ENCODE measurements around the gene DLX4.

DLX4 gene, protein sequence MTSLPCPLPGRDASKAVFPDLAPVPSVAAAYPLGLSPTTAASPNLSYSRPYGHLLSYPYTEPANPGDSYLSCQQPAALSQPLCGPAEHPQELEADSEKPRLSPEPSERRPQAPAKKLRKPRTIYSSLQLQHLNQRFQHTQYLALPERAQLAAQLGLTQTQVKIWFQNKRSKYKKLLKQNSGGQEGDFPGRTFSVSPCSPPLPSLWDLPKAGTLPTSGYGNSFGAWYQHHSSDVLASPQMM

DNA sequence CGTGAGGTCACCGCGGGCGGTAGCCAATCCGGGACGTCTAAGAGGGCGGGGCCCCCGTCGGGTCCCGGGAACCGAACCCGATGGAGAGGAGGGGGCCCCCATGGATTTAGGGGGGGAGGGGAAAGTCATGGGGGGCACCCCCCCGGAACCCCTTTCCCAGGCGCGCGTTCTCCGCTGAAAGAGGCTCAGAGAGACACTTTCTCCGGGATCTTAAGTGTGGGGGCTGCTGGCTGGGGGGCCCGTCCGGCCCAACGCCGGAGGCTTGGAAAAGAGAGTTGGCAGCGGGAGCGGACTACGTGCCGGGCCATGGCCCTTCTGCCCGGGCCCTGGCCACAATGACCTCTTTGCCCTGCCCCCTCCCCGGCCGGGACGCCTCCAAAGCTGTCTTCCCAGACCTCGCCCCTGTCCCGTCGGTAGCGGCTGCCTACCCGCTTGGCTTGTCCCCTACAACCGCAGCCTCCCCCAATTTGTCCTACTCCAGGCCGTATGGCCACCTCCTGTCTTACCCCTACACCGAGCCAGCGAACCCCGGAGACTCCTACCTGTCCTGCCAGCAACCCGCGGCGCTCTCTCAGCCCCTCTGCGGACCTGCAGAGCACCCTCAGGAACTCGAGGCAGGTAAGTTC is at the start of gene DLX4:
Gene DLX4, plus strand, starts transcription at position 57 of the 626 bp plus-strand sequence. Its CDS starts 279 bp downstream, at position 336.
- DNase-seq: no peak

DNA sequence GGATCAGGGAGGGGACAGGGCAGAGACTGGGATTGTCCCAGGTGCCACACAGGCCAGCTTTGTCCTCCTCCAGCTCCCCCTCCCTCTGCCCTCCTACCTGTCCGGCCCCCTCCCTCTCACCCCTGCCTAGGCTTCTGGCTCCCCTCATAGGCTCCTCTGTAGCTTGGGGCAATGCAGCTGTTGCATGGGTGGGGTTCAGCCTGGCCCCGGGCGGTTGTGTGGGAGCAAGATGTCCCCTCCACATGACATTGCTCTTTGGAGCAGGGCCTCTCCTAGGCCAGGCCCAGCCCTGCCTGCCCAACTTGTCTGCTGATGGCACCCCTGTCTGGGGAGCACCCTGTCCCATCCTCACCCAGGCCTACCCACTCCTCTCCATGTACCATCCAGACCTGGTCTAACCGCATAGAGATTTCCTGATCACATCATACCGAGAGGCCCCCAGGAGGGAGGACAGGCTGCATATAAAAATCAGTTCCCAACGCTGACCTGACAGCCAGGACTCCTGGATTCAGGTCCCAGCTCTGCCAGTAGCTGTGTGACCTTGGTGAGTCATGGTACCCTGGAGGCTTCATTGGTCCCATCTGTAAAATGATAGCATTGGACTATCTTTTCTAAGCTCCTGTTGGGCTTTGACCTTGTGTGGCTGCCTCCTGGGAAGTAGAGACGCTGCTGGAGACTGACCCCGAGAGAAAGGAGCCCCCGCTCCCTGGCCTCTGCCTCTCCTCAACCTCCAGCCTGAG is 48.8 kb upstream of the DLX4 start:
- no peak for DNase-seq

DNA sequence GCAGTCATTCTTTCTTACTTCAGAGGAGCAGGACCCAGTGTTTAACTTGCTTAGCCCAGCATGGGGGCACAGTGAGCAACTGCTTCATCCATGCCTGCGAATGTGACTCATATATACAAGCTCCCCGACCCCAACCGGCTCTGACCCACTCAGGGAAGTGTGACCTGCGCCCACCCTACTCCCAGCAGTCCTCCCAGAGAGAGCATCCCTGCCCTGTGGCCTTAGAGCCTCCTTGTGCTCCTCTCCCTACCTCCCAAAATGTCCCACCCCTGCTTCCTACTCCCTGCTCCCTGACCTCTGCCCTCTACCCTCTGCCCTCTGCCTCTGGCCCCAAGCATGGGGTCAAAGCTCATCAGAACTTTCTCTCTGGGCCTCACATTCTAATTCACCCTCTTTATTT is 46.9 kb upstream of the DLX4 start:
- DNase-seq: no peak

DNA sequence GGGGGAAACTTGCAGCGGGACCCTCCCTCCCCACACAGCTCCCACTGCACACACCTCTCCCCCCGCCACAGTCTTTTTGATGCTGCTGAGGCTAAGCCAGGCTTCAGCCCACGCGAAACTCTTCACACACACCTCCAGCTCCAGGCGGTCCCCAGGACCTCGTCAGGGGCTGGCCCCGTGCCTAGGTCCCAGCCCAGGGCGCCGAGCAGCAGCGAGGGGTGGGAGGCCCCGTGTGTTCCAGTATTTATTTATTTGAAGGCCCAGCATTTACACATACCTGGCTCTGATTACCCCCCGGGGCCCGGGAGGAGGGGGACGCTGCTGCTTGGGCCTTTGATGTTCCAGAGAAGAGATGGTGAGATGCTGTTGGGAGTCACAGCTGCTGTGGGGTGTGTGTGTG is 44.9 kb upstream of the DLX4 start:
- DNase-seq: no peak

DNA sequence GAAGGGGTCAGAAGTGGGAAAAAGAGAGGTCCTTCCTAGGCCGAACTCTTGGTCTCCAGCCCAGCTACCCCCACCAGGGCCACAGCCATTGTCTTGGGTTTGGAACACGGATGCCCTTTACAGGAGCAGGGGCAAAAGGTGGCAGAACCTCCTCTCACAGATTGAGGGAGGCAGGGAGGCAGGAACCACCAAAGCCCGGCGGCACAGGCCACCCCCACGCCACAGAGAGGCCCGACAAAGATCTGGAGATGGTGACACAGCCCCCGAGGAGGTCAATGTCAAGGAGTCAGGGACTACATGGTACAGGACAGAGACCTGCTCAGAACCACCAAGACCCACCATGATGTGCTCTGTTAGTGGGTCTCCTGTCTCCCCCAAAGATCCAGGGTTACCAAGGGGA is 44.4 kb upstream of the DLX4 start:
- no peak for DNase-seq

DNA sequence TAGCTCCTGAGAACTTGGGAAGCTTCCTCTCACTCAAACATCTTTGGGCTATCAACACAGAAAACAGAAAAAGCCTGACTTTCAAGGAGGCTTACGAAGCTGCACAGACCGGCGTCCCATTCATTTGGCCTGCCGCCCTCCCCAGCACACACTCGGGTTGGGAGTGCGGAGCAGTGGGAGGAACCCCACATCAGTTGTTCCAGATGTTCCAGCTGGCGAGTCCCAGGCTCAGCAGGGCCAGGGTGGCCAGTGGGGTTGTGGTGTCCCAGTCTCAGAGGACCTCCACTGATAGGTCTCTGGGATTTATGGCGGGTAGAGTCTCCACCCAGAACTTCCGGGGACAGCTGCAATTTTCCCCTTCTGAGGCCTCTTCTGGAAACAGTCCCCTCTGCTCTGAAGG is 43.1 kb upstream of the DLX4 start:
- DNase-seq: no peak

DNA sequence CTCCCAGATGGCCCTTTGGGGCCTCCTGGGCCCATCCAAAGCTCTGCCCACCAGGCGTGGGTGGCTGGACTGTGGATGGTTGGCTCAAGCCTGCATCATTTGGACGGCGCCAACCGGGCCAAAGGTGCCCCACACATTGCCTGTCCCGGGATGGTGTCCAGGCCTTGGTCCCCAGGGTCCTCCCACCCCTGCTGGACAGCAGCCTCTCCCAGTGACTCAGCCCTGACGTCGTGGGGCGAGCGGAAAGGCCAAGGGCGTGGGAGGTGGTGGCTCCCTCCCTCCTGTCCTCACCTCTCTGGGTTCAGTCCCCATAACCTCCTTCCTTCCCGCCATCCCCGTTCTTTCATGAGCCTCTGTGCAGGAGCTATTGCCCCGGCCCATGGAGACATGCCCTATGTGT is 42.1 kb upstream of the DLX4 start:
- DNase-seq: no peak

DNA sequence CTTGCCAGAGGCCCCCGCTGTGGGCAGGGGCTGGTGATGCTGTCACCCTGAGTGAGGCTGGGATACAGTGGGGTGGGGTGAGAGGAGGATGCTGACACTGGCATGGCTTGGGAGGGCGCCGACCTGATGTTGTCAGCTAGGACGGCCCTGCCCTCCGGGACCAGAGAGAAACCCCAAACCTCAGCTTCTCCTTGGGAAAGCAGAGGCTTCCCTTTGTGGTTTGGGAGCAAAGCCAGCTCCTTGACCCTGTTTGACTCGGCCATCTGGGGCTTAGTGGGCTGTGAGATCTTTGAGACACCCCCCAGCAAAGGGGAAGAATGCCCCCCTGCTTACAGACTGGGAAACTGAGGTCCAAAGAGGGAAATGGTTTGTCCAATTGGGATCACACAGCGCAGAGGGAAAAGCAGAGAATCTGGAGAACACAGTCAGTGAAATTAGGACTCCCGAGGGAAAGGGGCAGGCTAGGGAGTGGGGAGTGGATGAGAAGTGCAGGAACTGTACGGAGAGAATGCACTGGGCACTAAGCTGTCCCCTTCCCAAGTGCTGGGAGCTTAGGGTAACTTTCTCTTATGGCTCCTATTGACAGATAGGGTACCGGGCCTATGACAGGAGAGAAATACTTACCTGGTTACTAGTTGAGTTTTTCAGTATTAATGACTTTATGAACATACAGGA is 40.7 kb upstream of the DLX4 start:
- DNase-seq: no peak

DNA sequence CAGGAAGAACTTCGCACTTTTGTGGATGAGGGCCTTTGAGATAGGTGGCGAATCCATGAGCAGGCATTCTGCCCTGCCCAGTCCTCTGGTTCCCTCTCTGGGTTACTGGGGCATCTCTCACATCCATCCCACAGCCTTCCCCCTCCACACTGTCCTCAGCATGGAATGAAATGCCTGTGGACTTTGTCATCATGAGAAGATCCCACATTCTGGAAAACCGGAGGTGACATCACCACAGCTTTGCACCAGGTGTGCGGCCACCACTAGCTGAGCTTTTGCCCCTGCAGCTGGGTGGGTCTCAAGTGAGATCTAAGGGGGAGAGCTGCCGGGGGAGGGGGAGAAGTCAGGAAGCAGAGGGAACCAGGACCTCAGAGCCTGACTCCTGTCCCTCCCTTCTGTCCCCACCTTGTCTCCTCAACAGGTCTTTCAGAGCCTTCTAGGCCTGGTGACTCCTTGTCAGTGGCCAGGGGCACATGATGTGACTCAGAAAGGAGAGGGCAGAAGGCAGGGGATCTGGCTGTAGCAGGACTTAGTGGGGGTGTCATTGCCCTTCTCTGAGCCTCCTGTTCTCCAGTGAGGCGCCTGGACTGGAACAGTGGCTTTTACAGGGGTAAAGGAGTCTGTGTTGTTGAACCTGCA is 40.0 kb upstream of the DLX4 start:
- DNase-seq: no peak

DNA sequence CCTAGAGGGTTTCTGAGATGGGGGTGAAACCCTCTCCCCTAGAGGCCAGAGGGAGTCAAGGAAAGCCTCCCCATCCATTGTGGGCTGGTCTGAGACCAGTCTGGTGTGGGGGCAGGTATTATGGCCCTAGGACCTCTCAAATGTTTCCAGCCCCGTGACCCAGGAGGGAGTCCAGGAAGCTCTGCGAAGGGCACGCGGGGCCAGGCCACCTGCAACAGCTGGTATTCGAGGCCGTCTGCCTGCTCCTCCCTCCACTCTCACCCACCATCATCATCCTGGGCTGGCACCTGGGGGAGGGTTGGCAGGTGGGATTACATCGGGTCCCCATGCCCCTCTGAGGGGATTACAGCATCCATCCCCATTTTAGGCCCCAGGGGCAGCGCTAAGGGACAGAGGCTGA is 38.1 kb upstream of the DLX4 start:
- DNase-seq: no peak

DNA sequence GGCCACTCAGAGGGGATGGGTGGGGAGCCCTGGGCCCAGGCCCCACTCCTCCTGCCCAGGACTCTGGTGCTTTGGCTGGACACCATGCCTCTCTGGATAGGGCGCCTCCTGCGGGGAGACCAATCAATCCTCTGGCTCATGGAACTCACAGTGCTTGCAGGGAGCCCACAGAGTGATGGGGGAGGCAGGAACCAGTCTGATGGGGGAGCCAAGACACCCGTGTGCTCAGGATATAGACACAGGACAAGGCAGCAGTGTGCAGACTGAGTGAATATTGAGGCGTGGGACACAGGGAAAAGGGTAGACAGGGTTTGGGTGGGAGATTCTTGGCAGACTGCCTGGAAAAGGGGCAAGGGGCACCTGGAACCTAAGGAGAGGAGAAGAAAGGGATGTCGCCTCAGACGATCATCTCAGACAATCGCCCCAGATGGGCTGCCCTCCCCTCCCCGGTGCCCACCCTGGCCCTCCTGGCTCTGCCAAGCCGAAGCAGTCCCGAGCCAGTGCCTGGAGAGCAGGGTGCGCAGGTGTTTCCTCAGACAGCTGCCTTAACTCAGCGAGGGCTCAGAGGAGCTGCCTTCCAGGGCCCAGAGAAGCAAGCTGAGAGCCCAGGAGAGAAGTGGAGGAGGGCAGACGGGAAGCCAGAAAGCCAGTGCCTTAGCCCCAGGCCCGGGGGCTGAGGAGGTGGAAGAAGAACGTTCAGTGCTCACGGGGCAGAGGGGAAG is 37.4 kb upstream of the DLX4 start:
- no peak for DNase-seq

DNA sequence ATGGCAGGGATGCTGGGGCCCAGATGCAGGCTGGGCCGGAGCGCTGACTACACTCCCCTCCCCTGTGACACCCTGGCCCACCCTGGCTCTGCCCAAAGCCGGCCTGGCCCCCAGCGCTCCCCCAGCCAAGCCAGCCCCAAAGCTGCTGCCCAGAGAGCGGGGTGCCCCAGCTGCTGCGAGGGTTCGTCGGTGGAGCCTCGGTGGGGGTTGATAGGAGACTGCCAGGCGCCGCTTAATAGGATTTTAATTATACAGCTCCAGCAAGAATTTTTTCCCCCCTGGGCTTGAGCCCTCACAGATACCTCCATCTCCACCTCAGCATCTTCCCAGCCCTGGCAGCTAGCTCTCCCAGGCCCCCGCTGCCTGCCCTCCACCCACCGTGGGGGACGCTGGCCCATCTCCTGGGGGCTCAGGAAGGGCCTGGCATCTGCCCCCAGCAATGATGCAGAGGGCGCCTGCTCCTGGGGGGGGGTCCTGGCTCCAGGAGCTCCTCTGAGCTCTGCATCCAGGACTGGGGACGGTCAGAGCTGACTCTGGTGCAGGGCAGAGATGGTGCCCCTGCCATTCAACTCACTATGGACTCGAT is 36.8 kb upstream of the DLX4 start:
- no peak for DNase-seq

DNA sequence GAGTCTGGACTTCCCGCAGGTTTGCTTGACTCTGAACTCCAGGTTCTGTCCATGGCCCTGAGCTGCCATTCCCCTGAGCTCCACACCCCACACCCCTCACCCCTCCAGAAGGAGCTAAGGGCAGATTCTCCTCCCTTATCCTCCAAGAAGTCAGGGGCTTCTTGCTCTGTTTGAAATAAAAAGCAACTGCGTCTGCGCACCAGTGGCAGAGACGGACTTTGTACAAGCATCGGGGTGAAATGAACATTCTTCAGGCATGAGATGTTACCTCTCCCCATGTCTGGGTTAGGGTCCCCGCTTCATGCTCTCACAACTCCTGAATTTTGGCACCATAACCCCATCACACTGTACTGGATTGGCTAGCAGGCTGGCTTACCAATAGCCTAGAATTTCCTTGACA is 36.1 kb upstream of the DLX4 start:
- no peak for DNase-seq

DNA sequence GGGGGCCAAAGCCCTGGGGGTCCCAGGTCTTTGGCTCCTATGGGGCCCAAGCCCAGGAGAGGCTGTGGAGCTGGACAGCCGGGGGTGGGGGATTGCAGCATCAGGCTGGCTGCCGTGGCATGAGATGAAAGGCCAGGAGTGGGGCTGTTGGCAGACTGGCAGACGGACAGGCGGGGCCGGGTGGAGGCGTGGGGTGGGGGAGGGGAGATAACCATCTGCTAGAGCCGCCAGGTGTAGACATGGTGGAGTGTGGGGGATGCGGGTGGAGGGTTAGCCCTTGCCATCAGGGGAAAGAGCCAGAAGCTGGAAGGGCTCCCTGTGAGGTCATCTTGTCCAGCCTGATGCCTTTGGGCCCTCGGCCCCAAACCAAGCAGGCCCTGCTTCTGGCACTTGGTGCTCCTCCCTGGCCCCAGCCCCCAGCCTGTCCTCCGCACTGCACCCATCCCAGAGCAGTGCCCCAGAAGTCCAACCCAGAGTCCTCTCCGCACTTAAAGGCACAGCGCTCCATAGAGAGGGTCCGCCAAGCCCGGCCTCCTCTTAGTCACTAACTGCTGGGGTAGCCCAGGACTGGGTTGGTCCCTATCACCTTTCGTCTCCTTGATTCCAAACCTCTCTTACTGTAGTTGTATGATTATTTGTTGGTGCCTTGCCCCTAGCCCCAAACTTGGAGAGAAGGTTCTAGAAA is 33.3 kb upstream of the DLX4 start:
- DNase-seq: no peak

DNA sequence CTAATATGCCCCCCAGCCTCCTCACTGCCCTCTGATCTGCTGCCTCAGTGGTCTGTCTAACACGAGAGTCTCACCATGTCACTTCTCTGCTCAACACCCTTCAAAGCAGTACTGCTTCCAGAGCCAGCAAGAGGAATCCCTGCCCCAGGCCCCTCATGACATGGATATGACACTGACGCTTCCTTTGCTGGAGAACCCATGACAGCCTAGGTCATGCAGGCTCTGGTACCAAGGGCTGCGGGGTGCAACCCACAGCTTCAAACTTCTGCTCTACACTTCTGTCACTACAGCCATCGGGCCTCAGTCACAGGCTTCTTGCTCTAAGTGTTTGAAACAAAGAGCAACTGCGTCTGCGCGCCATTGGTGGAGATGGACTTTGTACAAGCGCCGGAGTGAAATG is 32.6 kb upstream of the DLX4 start:
- no peak for DNase-seq

DNA sequence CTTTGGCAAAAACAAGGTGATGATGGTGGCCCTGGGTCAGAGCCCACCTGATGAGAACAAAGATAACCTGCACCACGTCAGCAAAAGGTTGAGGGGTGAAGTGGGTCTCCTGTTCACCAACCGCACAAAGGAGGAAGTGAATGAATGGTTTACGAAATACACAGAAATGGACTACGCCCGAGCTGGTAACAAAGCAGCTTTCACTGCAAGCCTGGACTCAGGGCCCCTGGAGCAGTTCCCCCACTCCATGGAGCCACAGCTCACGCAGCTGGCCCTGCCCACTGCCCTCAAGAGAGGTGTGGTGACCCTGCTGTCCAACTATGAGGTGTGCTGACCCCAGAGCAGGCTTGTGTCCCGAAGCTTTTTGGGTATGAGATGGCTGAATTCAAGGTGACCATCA is 29.7 kb upstream of the DLX4 start:
- DNase-seq: no peak

DNA sequence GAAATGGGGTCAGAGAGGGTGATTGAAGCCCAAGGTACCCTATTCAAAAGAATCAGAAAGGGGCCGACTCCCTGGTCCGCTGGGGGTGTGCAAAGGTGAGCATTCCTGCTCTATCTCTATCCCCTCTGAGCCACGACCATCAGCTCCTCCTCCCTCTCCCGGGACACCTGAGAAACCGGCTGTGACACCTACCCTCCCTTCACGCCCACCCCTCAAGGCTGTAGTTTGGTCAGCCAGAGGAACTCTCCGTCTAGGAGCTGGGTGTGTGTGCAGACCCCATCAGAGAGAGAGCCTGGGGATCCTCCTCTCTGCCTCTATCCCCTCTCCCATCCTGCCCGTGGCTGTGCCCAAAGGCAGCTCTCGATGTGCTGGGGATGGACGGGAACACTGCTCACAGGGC is 27.6 kb upstream of the DLX4 start:
- no peak for DNase-seq

DNA sequence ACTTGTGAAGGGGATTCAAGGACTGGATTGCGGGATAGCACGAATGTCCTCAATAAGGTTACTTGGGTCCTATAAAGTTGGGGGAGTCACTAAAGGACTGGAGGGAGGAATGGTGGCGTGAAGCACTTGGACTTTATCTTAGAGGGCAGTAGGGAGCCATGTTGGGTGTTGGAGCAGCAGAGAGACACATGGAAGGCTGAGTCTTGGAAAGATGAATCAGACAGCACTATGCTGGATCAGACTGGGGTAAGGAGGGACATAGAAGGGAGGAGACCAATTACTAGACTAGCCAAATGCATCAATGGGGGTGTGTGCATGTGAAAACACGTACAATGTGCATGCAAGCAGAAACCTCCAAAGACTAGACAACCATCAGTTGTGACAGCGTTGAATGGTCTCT is 26.0 kb upstream of the DLX4 start:
- no peak for DNase-seq

DNA sequence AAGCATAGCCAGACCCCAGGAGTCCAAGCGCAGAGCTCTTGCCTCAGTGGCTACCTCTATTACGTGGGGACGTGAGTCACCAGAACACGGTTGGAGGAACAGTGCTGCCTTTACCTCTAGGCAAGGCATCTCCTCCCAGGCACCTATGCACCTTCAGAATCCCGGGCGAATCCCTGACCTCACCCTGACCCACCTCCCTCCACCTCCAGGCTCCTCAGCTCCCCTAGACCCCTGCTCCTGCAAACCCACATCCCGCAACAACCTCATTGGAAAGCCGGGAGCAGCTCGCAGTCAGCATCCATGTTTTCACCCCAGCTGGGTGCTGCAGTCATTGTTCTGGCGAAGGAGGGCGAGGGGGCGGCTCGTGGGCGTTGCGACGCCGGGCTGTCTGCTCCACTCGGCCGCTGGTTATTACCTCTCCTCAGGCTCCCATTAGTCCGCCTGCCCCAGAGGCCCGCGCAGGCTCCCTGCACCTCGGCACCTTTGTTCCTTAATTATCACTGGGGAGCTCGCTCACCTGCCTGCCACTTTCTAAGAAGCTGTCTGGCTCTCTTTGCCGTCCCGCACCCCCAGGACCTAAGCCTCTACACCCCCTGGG is 24.6 kb upstream of the DLX4 start:
- DNase-seq: no peak

DNA sequence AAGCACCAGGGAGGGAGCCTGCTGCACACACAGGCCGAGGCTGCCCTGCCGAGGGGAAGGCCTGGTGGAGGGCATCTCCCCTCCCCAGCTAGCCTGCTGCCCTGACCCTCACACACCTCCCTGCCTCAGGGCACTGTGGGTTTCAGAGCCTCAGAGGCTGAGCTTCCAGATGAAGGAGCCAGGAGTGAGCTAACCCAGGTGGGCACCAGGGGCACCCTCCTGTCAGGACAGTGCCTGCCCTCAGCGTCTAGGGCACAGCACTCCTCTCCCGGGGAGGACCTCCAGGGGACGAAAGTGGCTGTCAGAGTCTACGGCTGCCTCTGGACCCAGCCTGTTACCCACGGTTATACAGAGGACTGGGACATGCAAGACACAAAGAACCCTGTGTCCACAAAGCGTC is 22.8 kb upstream of the DLX4 start:
- no peak for DNase-seq

DNA sequence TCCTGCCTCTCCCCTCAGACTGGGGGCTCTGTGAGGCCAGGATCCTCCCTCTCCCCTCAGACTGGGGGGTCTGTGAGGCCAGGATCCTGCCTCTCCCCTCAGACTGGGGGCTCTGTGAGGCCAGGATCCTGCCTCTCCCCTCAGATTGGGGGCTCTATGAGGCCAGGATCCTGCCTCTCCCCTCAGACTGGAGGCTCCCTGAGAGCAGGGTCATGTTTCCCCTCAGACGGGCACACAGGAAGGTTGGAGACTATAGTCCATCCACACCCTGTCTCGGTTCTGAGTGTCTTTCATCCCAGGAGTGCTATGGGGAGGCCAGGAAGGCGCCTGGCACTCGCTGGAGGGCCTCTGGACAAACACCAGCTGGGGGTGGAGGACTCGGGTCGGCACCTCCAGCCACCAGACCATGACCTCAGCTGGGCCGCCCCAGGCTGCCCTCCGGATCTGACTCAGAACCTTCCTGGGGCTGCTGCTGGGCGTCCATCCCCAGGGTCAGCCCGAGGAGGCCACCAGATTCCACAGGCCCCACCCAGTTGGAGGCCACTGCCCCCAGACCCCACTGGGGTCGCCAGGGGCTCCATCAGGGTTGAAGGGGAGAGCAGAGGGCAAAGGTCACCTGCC is 21.9 kb upstream of the DLX4 start:
- no peak for DNase-seq

Measured in NCI-H1930 (cell line).